ENCODE measurements around the gene RTN4RL1. TPM values are rescaled to one million over a fixed set of nuclear protein-coding genes. Genes with fewer than 3 reads are reported as not detected.

The RTN4RL1 gene
- total RNA-seq, 2 donors from 2014 or later, result 3.1 to 3.6 TPM

GRCh38 chr17:2037155-2037554 is 12.0 kb upstream of the RTN4RL1 start:
- TF ChIP-seq POLR2A (IDR thresholded peaks at IDR 0.05) (no peak), CTCF (IDR thresholded peaks at IDR 0.05) (no peak)
- 88 to 94% methylated on average over 8 to 10 of the region's 10 CpGs for WGBS, 2 donors
- peaks cover 14% of the 10 kb centered on the region for H3K4me1 ChIP-seq
- H3K9me3 ChIP-seq, result no peaks in the 10 kb centered on the region
- no peaks in the 10 kb centered on the region for H3K27me3 ChIP-seq
- no peak for DNase-seq
- H3K27ac ChIP-seq, result no peak overlapping the region
- no peak overlapping the region for H3K4me3 ChIP-seq
- H3K36me3 ChIP-seq (replicated peaks in 1 of 2; ENCODE audit: insufficient read depth in 1 of 2, low read depth in 2 of 2), result peaks cover 0 to 13% of the 10 kb centered on the region in 2 donors
- no peak for ATAC-seq
- intact Hi-C loops (cut with DNase I), result no loop called here

- WGBS, 2 donors, result 85 to 86% methylated on average over 19 to 24 of the region's 29 CpGs
- H3K4me3 ChIP-seq, result no peak overlapping the region
Measured at GRCh38 chr17:2035541-2036488, 10.7 kb upstream of the RTN4RL1 start.

GRCh38 chr17:2034806-2035540 is 9.8 kb upstream of the RTN4RL1 start:
- Histone ChIP-seq H3K27ac (no peak overlapping the region), H3K4me3 (no peak overlapping the region), H3K9me3 (no peaks in the 10 kb centered on the region), H3K27me3 (no peaks in the 10 kb centered on the region), H3K4me1 (peaks cover 20% of the 10 kb centered on the region), H3K36me3 (replicated peaks in 1 of 2; ENCODE audit: insufficient read depth in 1 of 2, low read depth in 2 of 2) (peaks cover 0 to 13% of the 10 kb centered on the region in 2 donors)
- ATAC-seq (no peak), DNase-seq (no peak)
- TF ChIP-seq POLR2A (IDR thresholded peaks at IDR 0.05) (no peak), CTCF (IDR thresholded peaks at IDR 0.05) (no peak)
- intact Hi-C loops (cut with DNase I), result no loop called here
- WGBS, 2 donors, result 52 to 93% methylated on average over 2 to 8 of the region's 9 CpGs

More at GRCh38 chr17:2035541-2036488, 10.7 kb upstream of the RTN4RL1 start:
- Histone ChIP-seq H3K9me3 (no peaks in the 10 kb centered on the region), H3K27ac (no peak overlapping the region), H3K36me3 (replicated peaks in 1 of 2; ENCODE audit: insufficient read depth in 1 of 2, low read depth in 2 of 2) (peaks cover 0 to 13% of the 10 kb centered on the region in 2 donors), H3K4me1 (peaks cover 20% of the 10 kb centered on the region), H3K27me3 (no peaks in the 10 kb centered on the region)
- TF ChIP-seq POLR2A (IDR thresholded peaks at IDR 0.05) (no peak), CTCF (IDR thresholded peaks at IDR 0.05) (no peak)
- intact Hi-C loops (cut with DNase I), result no loop called here
- no peak for ATAC-seq
- no peak for DNase-seq

GRCh38 chr17:2034157-2034556 is 9.0 kb upstream of the RTN4RL1 start:
- peaks cover 0 to 13% of the 10 kb centered on the region in 2 donors for H3K36me3 ChIP-seq (replicated peaks in 1 of 2; ENCODE audit: insufficient read depth in 1 of 2, low read depth in 2 of 2)
- WGBS, 2 donors, result 67 to 73% methylated on average over 2 to 7 of the region's 7 CpGs
- DNase-seq (no peak), ATAC-seq (no peak)
- TF ChIP-seq POLR2A (IDR thresholded peaks at IDR 0.05), result no peak
- no peak for TF ChIP-seq CTCF (IDR thresholded peaks at IDR 0.05)
- no peak overlapping the region for H3K27ac ChIP-seq
- H3K9me3 ChIP-seq, result no peaks in the 10 kb centered on the region
- intact Hi-C loops (cut with DNase I), result no loop called here
- H3K4me3 ChIP-seq, result no peak overlapping the region
- peaks cover 25% of the 10 kb centered on the region for H3K4me1 ChIP-seq
- H3K27me3 ChIP-seq, result no peaks in the 10 kb centered on the region
